HG03439 (cell line): ENCODE measurements around the gene TSHZ3.

ENCODE experiments used
- ATAC-seq: cut with Tn5 transposase; IDR thresholded peaks from one replicate; pipeline ENCODE4 v1.9.1; 2021; ENCODE audit warnings: mild to moderate bottlenecking, moderate library complexity; ENCODE audit not compliant: unreplicated experiment

The TSHZ3 gene

DNA sequence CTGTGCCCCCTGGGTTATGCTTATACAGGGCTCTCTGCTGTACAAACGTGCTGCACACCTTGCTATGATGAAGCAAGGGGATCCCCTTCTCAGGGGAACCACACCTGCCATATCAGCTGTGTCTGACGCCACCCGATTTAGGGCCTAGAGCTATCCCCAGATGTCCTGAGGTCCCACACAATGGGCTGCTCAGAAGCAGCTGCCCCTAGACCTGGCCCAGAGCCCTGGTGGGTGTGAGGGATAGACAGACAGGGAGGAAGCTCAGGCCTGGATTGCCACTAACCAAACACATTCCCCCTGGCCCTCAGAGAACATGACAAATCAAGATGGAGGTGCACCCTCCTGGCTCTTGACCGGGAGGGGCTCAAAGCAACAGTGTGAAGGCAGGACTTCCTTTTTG, 59.3 kb downstream of the TSHZ3 start:
- no peak for ATAC-seq

DNA sequence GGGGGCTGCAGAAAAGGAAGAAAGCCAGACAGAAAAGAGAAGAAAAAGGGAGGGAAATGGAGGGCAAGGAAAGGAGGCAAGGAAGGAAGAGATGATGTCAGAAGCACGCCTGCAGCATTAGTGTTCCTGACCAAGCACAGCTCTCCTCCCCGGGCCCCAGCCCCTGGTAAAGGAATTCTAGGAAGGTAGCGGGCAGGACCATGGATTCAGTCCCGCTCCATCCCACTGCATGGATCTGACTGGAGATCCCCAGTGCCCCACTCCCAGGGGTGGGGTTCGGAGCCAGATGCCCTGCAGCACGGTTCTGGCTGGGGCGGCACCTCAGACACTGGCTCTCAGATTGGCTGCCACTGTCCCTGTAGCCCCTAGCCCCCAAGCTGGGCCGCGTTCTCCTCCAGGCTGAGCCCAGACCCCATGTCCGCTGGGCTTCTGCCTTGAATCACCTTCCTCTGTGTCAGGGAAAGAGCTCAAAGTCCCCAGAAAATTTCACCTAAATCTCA, 59.8 kb downstream of the TSHZ3 start:
- ATAC-seq = no peak

DNA sequence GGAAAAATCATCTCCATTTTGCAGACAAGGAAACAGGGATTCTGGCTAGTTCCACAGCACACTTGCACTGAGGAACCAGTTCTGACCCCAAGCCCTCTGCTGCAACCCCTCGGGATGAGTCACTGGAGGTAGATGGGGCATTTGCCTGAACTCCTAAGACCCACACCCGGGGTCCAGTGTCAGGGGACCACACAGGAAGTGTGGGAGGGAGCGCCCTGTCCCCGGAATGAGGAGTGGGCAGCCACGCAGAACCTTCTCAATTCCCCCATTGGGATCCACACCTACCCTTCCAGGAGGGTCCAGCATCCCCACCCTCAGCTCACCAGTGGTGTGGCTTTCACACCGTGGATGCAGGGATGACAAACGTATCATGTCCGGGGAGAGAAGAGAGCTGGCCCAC, 62.7 kb downstream of the TSHZ3 start:
- ATAC-seq = no peak

DNA sequence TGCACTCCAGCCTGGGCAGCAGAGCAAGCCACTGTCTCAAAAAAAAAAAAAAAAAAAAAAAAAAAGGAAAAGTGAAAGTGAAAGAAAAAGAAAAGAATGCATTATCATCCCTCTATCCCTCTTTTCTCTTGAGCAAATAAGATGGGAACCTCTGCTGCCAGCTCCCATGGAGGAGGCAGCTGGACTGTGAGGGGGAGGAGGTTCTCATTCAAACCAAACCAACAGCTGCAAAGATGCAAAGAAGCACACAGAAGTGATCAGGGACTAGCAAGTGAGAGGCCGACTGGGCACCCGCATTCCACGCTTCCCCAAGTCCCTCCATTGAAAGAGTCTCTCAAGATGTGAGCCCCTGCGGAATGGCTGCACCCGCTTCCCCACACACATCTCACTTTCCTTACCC, 63.5 kb downstream of the TSHZ3 start:
- ATAC-seq = no peak

DNA sequence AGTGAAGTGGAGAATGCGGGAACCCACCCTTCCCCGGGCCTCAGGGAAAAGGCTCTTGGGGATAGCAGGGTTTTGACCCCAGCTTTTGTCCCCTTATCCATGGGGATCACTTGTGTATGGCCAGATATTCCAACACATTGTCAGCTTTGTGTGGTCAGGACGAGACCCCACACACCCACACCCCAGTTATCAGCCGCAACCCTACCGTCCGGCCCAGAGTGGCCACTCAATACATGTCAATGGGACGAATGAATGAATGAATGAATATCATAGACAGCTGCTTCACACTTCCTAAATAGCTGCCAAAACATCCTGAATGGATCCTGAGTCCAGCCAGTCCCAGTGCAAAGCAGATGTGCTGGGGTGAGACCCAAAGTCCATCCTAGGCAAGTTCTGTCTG, 64.6 kb downstream of the TSHZ3 start:
- no peak for ATAC-seq

DNA sequence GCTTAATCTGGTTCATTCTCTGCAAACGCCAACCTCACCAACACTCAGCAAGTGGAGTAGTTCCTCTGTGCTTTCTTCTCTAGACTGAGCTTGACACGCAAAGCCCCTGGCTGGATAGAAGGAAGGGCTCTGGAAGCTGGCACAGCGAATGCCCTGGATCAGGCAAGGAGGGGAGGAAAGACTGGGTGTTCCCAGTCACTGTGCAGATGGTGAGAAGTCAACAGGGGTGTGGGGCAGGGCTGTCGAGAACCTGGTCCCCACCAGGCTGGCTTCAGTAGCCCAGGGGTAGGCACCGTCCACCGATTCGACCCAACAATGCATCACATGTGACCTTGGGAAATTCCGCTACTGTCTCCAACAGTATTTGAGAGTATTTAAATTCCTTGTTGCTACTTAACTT, 65.5 kb downstream of the TSHZ3 start:
- no peak for ATAC-seq

DNA sequence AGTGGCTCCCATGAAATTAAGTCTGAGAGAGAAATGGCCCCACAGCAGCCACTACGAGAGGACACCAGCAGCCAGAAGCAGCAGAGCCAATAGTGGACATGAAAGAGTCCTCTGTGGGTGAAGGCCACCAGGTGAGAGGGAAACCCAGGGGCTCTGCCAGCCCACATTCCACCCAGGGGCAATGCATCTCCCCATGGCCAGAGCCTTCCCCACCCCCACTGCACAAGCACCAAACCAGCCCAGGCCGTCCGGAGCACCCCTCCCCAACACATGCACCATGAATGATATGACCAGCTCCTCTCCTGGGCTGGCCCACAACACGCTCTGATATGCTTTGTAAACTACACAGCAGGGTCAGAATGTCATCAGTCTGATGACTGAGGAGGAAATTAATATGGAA, 66.9 kb downstream of the TSHZ3 start:
- ATAC-seq = no peak

DNA sequence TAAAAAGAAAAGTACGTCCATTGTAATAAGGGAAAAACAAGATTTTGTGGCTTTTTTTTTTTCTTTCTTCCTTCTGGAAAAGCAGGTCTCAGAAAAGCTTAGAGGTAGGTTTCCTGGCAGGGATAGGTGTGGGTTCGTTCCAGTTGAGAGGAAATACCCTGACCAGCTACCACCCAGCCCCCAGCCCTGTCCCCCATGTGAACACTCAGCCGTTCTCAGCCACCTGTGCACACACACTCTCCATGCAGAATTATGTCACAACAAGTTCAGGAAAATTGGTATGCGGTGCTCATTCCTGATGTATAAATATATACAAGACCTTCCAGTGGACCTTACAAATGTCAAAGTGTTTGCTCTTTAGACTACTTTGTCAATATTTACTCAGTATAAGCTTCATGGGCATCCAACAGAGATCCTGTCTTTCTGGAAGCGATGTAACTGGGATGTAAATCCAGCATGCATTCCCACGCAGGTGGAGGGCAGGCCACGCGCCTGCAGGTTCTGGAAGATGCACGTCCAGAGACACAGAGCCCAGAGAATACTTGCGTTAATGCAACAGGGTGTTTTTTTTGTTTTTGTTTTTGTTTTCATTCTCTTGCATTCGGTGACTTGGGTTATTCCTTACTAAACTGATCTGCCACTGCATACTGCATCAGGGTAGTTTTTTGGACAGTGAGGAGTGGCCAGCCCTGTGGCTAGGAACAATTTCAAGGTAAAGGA, 68.8 kb downstream of the TSHZ3 start:
- ATAC-seq = no peak

DNA sequence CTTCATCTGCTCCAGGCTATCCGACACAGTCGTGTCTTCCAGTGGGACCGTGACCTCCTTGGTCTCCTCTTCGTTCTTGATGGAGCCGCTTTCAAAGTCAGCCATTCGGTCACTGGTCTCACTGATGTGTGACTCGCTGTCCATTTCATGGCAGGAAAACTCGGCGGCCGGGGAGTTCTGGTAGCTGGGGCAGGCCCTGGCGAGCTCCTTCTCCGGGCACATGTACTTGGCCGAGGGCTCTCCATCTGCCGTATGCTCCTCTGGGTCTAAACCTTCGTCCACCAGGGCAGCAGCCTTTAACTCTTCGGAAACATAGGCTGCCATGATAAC, 69.8 kb downstream of the TSHZ3 start:
- ATAC-seq = no peak

DNA sequence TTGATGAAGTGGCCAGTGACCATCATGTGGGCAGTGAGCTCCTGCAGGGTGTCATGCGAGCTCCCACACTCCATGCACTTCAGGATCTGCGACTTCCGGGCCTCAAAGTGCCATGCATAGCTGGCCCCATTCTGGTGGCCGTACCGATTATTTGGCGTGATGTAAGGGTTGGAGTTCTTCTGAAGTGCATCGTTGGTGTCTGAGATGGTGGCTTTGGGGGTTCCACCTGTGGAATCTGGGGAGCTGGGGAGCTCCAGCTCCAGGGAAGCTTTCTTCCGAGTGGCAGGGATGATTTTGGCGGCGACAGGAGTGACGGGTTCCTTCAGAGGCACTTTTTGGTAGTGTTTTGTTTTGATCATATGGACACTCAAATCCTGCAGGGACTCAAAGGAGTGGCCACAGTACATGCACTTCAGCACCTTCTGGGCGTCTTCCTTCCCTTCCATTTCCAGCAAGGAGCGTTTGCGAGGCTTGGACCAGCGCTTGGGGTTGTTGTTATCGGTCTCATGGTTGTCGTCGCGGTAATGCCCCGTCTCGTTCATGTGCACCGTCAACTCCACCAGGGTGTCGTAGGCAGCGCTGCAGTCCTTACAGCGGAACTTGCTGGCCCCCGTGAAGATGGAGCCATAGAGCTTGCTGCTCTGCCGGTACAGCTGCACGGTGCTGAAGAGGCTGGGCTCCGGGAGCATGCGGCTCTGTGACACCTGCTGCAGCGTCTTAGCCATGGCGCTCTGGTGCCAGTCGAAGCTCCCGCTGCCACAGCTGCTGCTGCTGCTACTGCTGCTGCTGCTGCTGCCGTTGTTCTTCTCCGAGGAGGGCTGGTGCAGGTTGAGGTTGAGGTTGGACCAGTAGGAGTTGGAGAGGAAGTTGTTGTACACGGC, 70.4 kb downstream of the TSHZ3 start:
- ATAC-seq = no peak

DNA sequence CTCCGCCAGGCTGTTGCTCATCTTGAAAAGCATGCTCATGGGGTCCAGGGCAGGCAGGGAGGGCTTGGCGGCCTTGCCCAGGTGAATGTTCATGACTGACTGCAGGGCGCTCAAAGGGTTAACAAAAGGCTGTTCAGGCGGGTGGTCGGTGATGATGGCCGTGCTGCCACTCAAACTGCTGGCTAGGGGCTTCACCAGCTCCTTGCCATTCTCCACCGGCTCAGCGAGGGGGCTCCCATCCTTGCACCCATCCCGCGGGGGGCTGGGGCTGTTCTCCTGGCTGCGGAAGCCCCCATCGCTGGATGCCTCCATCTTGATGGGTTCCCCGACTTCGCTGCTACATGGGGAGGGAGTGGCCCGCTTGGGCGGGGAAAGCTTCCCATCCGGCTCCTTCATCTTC, 71.7 kb downstream of the TSHZ3 start:
- ATAC-seq = no peak

DNA sequence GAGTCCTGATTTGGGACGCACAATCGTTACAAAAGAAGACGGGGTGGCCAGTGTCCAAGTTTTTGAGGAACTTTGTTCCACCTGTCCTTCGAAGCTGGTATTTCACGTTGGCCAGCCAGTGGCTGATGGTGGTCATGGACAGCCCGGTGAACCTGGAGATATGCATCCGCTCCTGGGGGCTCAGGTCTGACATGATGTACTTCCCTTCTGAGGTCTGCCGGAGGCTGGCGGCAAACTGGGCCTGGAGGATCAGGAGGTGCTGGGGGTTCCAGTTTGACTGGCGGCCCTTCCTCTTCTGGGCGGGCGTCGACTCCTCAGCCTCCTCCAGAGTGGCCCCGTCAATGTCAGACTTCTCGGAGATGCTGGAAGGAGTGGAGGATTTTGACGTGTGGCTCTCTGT, 72.4 kb downstream of the TSHZ3 start:
- ATAC-seq = no peak

DNA sequence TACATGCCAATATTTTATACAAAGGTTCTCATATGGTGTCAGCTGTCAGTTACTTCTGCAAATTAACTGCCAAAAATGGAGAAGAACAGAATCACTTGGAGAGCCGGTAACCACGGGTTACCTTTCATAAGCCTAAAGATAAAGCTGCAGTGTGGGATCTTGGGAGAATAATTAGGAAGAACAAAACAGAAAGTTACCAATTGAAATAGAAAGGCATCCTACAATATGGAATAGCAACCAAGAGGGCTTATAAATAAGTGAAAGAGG, 74.2 kb downstream of the TSHZ3 start:
- no peak for ATAC-seq

DNA sequence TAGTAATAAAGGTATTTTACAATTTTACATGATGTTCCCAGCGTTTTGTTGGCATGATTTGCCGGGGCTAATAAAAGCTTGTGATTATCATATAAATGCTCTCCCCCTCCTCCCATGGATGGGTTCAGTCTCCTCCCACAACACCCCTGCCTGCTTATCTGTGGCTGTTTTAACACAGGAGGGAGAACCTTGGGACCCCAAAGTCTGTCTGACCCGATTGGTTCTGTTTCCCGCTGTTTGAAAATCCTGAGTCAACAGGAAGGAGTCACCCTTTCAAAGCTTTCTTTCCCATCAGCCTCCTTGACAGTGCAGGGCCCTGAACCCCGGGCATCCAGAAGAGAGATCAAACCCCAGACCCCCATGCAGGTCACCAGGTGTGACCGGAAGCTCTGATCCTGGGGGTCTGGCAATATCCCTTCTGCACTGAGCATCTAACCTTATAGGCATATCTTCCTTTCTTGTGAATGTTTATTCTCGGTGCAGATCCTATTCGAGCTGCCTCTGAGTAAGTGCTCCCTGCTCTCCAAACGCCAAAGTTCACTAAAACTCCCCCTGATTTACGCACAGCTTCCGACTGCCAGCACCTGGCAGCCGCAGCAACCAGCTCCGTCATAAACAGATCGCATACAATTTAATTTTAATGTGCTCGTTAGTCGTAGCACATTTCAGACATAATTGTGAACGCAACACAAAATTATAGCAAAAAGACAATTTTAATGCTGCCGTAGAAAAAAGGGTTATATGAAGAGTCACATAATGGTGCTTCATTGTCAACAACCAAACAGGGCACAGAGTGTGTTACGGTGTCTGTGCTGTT, 74.8 kb downstream of the TSHZ3 start:
- ATAC-seq = no peak

DNA sequence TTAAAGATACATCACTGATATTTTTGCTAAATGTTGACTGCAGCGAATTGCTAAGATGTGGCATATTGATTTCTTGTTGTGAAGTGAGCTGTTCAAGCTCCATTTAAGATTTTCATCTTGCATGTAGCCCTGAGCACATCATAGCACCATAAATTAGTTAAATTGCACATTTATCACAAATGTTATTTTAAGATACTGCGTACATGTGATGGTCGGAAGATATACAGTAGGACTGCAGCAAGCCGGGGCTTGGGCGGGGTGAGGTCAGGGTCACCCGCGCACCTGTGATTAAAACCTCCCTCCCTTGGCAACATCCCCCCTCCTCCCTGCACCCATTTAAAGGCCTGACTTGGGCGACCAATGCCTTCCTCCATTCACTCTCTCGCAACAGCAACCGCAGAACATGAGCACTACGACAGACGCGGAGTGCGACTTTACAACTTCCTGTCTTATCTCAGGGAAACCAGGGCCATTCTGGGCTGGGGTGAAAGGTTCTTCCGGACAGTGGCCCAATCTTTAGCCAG, 76.6 kb downstream of the TSHZ3 start:
- no peak for ATAC-seq

DNA sequence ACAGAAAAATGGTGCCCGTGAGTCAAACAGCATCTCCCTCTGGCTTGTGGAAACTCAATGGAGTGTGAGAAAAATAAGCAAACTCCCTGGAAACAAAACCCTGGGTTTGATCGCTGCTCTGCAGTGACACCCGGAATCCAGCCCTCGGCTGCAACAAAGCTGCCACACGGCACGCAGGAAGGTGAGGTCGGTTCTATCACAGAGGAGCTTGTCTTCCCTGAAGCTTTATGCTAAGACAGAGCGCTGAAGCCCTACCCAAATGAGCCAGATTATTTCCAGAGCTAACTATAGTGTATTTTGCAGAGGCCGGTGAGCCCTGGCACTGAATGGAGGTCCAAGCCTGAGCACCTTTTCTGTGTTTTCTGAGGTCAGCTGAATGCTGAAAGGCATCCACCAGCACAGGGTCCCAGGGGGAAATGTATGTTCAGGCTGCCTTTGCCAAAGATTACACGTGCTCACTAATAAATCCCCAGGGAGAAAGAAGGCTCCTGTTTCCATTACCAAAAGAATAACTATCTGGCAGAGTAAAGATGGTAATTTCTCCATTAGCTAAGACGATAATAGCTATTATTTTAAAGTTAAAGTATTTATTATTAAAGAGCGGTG, 77.8 kb downstream of the TSHZ3 start:
- no peak for ATAC-seq

DNA sequence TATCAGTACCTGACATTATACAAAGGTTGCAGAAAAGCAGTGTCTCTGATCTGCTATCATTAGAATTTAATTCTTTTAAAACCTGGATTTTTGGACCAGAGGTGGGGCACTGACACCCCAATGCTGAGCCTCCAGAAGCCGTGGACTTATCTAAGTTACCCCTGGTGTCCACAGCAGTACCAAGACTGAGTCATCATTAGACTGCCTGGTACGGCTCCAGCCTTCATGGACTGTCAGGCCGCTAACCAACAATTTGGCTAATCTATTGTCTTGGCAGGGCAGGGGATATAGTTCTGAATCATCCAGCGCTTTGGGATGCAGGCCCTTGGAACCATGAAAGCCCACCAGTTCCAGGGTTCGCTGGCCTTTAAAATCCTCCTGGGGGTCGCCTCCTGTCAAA, 78.3 kb downstream of the TSHZ3 start:
- no peak for ATAC-seq

DNA sequence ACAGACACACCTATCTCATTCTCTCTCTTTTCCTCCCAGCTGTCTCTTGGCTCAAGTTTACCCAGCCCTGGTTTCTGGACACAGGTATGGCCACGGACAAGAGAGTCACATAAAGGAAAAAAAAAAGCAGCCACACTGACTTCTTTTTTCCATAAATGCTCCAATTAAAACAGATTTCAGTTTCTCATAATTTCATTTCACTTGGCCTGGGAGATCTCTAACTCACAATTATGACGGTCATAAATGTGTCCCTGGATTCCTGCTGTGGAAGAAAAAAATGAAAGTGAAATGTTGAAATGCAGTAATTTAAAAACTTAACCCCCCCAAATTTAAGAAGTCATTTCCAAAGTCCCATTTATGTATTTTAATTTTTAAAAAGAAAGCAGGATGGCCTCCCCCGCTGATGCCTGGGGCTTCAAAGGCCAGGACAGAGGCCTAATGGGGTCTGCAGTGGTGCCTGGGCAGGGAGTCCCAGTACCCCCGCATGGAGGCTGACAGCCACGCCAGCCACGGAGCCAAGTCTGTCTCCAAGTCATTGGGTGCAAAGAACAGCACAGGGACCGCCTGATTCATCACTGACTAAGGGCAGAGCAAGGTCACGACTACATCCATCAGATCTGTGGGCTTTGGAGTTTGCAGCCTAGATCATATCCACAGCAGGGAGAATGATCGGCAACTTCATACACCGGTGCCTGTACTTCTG, 79.7 kb downstream of the TSHZ3 start:
- ATAC-seq = no peak

DNA sequence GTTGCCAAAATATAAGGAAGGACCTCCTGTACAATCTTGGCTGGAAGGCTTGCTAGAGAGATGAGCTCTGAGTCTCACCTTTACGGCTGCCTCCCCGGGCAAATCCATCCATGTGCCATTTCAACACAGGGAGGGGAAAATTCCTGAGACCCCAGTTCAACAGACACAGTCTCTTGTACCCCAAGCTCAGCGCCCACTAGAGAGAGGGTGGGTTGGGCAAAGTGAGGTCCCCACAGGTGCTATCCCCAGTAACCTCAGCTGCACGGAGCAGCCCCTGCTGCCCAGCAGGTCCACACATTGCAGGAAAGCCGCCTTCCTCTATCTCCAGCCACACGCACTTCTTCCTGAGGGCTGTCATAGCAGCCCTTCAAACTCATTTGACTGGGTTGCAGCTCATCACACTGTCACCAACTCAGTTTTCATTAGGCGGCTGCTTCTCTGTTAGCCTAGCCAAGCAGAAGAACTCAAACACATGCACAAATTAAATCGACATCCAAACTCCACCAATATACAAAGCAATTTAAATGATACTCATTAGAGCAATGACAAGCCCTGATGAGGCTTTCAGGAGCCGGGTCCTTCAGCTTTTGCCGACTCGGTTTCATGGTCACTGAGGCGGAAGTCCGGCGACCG, 80.4 kb downstream of the TSHZ3 start:
- no peak for ATAC-seq

DNA sequence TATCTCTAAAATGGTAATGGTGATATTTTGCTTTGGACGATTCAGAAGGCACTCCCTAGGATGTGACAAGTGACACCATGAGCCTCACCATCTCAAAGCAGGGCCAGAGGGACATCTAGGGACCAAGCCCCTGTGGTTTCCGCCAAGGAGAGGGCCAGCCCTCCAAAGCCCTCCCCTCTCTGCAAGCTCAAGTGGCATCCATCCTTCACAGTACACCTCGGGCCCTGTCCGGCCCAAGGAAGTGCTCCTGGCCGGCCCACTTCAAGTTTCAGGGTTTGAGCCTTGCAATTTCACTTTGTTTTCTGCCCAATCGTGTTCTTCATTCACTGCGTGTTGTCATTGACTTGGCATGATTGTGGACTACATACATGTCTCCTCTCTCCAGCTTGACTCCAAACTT, 82.5 kb downstream of the TSHZ3 start:
- ATAC-seq = no peak
